ENCODE data around the gene DRAP1.

The DRAP1 gene

GRCh38 chr11:65873318-65874156 is 45.7 kb upstream of the DRAP1 start:
- Histone ChIP-seq H3F3A (ENCODE audit: control insufficient read depth, insufficient read depth) (0 out of 2 replicates have a peak, but pooled peaks cover 6% of the 10 kb centered on the region), H3K9me3 (ENCODE audit: control insufficient read depth, insufficient read depth, low read length) (no peaks in the 10 kb centered on the region), H3K27me3 (ENCODE audit: control insufficient read depth, low read length) (peaks cover 20% of the 10 kb centered on the region), H3K27ac (ENCODE audit: low read depth, low read length) (no peak overlapping the region), H3K4me1 (ENCODE audit: control insufficient read depth, low read length) (peaks cover 29% of the 10 kb centered on the region), H4K20me1 (ENCODE audit: control insufficient read depth, insufficient read depth, low read depth, low read length) (no peaks in the 10 kb centered on the region), H3K36me3 (ENCODE audit: control insufficient read depth, low read length) (no peaks in the 10 kb centered on the region), H3K79me2 (ENCODE audit: control insufficient read depth, low read length) (no peaks in the 10 kb centered on the region), H3K4me3 (ENCODE audit: low read length) (peak overlapping the region; percentile 72), H3K9me2 (replicated peaks; ENCODE audit: control insufficient read depth, low read length) (no peaks in the 10 kb centered on the region), H3K4me2 (ENCODE audit: low read length) (peak overlapping the region; percentile 86)
- TF ChIP-seq EZH2phosphoT487 (IDR thresholded peaks at IDR 0.05; ENCODE audit: borderline replicate concordance, low read length) (no peak), CTCF (IDR thresholded peaks at IDR 0.05; ENCODE audit: low read depth, low read length, poor library complexity, severe bottlenecking) (no peak)

- no peaks in the 10 kb centered on the region for H3K9me2 ChIP-seq (replicated peaks; ENCODE audit: control insufficient read depth, low read length)
- TF ChIP-seq CTCF (IDR thresholded peaks at IDR 0.05; ENCODE audit: low read depth, low read length, poor library complexity, severe bottlenecking) (no peak), EZH2phosphoT487 (IDR thresholded peaks at IDR 0.05; ENCODE audit: borderline replicate concordance, low read length) (no peak)
- peaks cover 4% of the 10 kb centered on the region for H3K4me1 ChIP-seq (ENCODE audit: control insufficient read depth, low read length)
- H3K4me3 ChIP-seq (ENCODE audit: low read length), result no peak within 1 kb of the TSS
- H3K36me3 ChIP-seq (ENCODE audit: control insufficient read depth, low read length), result peaks cover 24% of the 10 kb centered on the region
- no peak within 1 kb of the TSS for H3K27ac ChIP-seq (ENCODE audit: low read depth, low read length)
- no peaks in the 10 kb centered on the region; the same call in 1 of the 2 replicates for H3F3A ChIP-seq (ENCODE audit: control insufficient read depth, insufficient read depth)
- H3K27me3 ChIP-seq (ENCODE audit: control insufficient read depth, low read length), result no peaks in the 10 kb centered on the region
- no peak within 1 kb of the TSS for H3K4me2 ChIP-seq (ENCODE audit: low read length)
- no peaks in the 10 kb centered on the region for H3K9me3 ChIP-seq (ENCODE audit: control insufficient read depth, insufficient read depth, low read length)
- no peaks in the 10 kb centered on the region for H4K20me1 ChIP-seq (ENCODE audit: control insufficient read depth, insufficient read depth, low read depth, low read length)
- no peaks in the 10 kb centered on the region for H3K79me2 ChIP-seq (ENCODE audit: control insufficient read depth, low read length)
Observed at GRCh38 chr11:65879617-65880016, 39.6 kb upstream of the DRAP1 start, which contains the start of gene CTSW. Gene CTSW, plus strand, starts transcription at chr11:65879837. Its CDS starts 18 bp downstream, at chr11:65879855.

- Histone ChIP-seq H3K36me3 (ENCODE audit: control insufficient read depth, low read length) (peaks cover 27% of the 10 kb centered on the region), H3K4me2 (ENCODE audit: low read length) (no peak overlapping the region), H3K4me3 (ENCODE audit: low read length) (no peak overlapping the region), H3K27ac (ENCODE audit: low read depth, low read length) (no peak overlapping the region), H3K79me2 (ENCODE audit: control insufficient read depth, low read length) (no peaks in the 10 kb centered on the region), H3F3A (ENCODE audit: control insufficient read depth, insufficient read depth) (no peaks in the 10 kb centered on the region; the same call in 1 of the 2 replicates), H3K9me2 (replicated peaks; ENCODE audit: control insufficient read depth, low read length) (no peaks in the 10 kb centered on the region), H4K20me1 (ENCODE audit: control insufficient read depth, insufficient read depth, low read depth, low read length) (no peaks in the 10 kb centered on the region), H3K27me3 (ENCODE audit: control insufficient read depth, low read length) (no peaks in the 10 kb centered on the region), H3K4me1 (ENCODE audit: control insufficient read depth, low read length) (peaks cover 8% of the 10 kb centered on the region), H3K9me3 (ENCODE audit: control insufficient read depth, insufficient read depth, low read length) (no peaks in the 10 kb centered on the region)
- TF ChIP-seq EZH2phosphoT487 (IDR thresholded peaks at IDR 0.05; ENCODE audit: borderline replicate concordance, low read length), result no peak
- no peak for TF ChIP-seq CTCF (IDR thresholded peaks at IDR 0.05; ENCODE audit: low read depth, low read length, poor library complexity, severe bottlenecking)
Observed at GRCh38 chr11:65880027-65880426, 39.2 kb upstream of the DRAP1 start.

Measured in DOHH2 (cell line).